Loucy (cell line): Measurements from ENCODE around the gene ELMO2.
A peak's percentile ranks its signal among the peaks of the same experiment; 100 is the strongest.

Experiments used
- H2AFZ ChIP-seq: fragments of 200-600 bp; sonication (generic); 2 replicates; pipeline ENCODE4 v1.6.0; 2016; ENCODE audit warnings: antibody characterized with exemption, mild to moderate bottlenecking, low read length, moderate library complexity
- H3F3A ChIP-seq: fragments of 200-600 bp; 2 replicates; pipeline ENCODE4 v1.6.0; 2016; ENCODE audit warnings: antibody characterized with exemption, low read depth, mild to moderate bottlenecking
- H3K27me3 ChIP-seq: fragments of 200-600 bp; sonication (generic); 2 replicates; pipeline ENCODE4 v1.6.1; 2014; ENCODE audit warnings: low read length, mild to moderate bottlenecking; ENCODE audit not compliant: insufficient read depth, poor library complexity, severe bottlenecking
- H3K36me3 ChIP-seq: fragments of 200-600 bp; sonication (generic); 2 replicates; pipeline ENCODE4 v1.6.1; 2016; ENCODE audit warnings: low read length; ENCODE audit not compliant: insufficient read depth
- H3K4me1 ChIP-seq: fragments of 200-600 bp; sonication (generic); 2 replicates; pipeline ENCODE4 v1.5.1; 2014; ENCODE audit warnings: low read length, mild to moderate bottlenecking; ENCODE audit not compliant: insufficient read depth, poor library complexity, severe bottlenecking
- H3K4me2 ChIP-seq: fragments of 200-600 bp; sonication (generic); 2 replicates; pipeline ENCODE4 v1.6.0; 2014; ENCODE audit warnings: antibody characterized with exemption, low read length, low read depth, mild to moderate bottlenecking; ENCODE audit not compliant: poor library complexity, severe bottlenecking
- H3K4me3 ChIP-seq: fragments of 200-600 bp; sonication (generic); 2 replicates; pipeline ENCODE4 v1.5.1; 2014; ENCODE audit warnings: low read length, mild to moderate bottlenecking, mixed read lengths; ENCODE audit not compliant: poor library complexity, severe bottlenecking
- H3K79me2 ChIP-seq: fragments of 200-600 bp; sonication (generic); 2 replicates; pipeline ENCODE4 v1.6.1; 2014; ENCODE audit warnings: low read length; ENCODE audit not compliant: insufficient read depth
- H3K9ac ChIP-seq: fragments of 200-600 bp; sonication (generic); 2 replicates; pipeline ENCODE4 v1.6.0; 2014; ENCODE audit warnings: mild to moderate bottlenecking, low read depth, low read length, moderate library complexity; ENCODE audit not compliant: poor library complexity, severe bottlenecking
- H3K9me2 ChIP-seq: fragments of 200-600 bp; sonication (generic); replicated peaks from 2 replicates; pipeline ENCODE4 v1.6.1; 2016; ENCODE audit warnings: low read depth, low read length, mixed read lengths
- H3K9me3 ChIP-seq: fragments of 200-600 bp; sonication (generic); 2 replicates; pipeline ENCODE4 v1.6.1; 2014; ENCODE audit warnings: mild to moderate bottlenecking, antibody characterized with exemption, low read length, low read depth; ENCODE audit not compliant: insufficient read depth
- H4K20me1 ChIP-seq: fragments of 200-600 bp; sonication (generic); 2 replicates; pipeline ENCODE4 v1.6.0; 2014; ENCODE audit warnings: antibody characterized with exemption, low read length, mild to moderate bottlenecking; ENCODE audit not compliant: insufficient read depth, poor library complexity, severe bottlenecking
- CTCF ChIP-seq: fragments of 200-600 bp; sonication (generic); conservative IDR thresholded peaks from 2 replicates; pipeline ENCODE4 v1.5.1; 2014; ENCODE audit warnings: mild to moderate bottlenecking, antibody characterized with exemption, low read length
- EZH2phosphoT487 ChIP-seq: fragments of 200-600 bp; IDR thresholded peaks from 2 replicates; pipeline ENCODE4 v1.6.1; 2018; ENCODE audit warnings: antibody characterized with exemption, mild to moderate bottlenecking, moderate library complexity, borderline replicate concordance

ELMO2 gene

DNA sequence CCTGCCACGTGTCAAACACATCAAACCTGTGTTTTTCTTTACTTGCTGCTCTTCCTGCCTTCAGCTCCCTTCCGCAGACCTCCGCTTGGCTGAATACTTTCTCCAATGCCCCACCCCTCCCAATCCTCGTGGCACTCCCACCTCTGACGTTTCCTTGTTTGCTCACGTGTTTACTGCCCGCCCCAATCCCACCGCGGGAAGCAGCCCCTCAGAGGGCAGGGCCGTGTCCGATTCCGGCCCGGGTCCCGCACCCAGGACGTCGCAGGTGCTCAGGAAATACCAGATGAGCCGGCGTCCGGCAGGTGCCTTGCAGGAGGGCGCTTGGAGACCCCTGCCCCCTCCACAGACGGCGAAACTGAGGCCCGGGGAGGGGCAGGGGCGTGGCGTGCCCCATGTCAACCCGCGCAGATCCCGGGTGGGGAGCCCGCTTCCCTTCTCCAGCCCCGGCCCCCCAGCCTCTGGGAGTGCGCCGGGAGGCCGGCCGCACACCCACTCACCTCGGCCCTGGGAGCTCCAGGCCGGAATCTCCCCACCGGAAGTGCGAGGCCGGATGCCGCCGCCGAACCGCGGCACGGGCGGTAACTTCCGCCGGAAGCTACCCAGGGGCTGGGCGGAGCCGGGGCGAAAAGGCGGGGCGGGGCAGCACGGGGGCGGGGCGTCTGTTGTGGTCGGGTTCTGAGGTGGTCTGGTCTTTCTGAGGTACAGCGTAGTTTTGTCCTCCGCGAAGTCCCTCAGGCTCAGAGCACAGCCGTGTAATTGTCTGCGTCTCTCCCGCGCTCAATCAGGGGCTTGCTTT lies 42.3 kb downstream of the ELMO2 start:
- TF ChIP-seq CTCF (no peak), EZH2phosphoT487 (no peak)
- Histone ChIP-seq H3K9me2 (no peaks in the 10 kb centered on the region), H2AFZ (peak overlapping the region; percentile 85)

GRCh38 chr20:46362921-46363867 lies 43.2 kb downstream of the ELMO2 start:
- peaks cover 29% of the 10 kb centered on the region; the same call in 1 of the 2 replicates for H3K36me3 ChIP-seq
- peaks cover 26% of the 10 kb centered on the region for H4K20me1 ChIP-seq
- H3K4me2 ChIP-seq, result peak overlapping the region; percentile 90
- peak overlapping the region; percentile 85; the same call in 1 of the 2 replicates for H2AFZ ChIP-seq
- no peaks in the 10 kb centered on the region for H3K9me2 ChIP-seq
- peaks cover 29% of the 10 kb centered on the region; the same call in 1 of the 2 replicates for H3K79me2 ChIP-seq
- peaks cover 38% of the 10 kb centered on the region for H3K4me1 ChIP-seq
- no peaks in the 10 kb centered on the region for H3K9me3 ChIP-seq
- H3K27me3 ChIP-seq, result no peaks in the 10 kb centered on the region
- peak overlapping the region; percentile 89 for H3K9ac ChIP-seq
- no peak for TF ChIP-seq EZH2phosphoT487
- TF ChIP-seq CTCF, result no peak
- no peaks in the 10 kb centered on the region for H3F3A ChIP-seq
- H3K4me3 ChIP-seq, result peak overlapping the region; percentile 85

More for the DNA sequence above, 42.3 kb downstream of the ELMO2 start:
- peaks cover 38% of the 10 kb centered on the region for H3K4me1 ChIP-seq
- H3F3A ChIP-seq, result no peaks in the 10 kb centered on the region
- H3K9ac ChIP-seq, result peak overlapping the region; percentile 89
- no peaks in the 10 kb centered on the region for H3K9me3 ChIP-seq
- H3K4me2 ChIP-seq, result peak overlapping the region; percentile 90
- H3K4me3 ChIP-seq, result peak overlapping the region; percentile 85
- H3K36me3 ChIP-seq, result peaks cover 38% of the 10 kb centered on the region; the same call in 1 of the 2 replicates
- H3K79me2 ChIP-seq, result peaks cover 29% of the 10 kb centered on the region; the same call in 1 of the 2 replicates
- H3K27me3 ChIP-seq, result no peaks in the 10 kb centered on the region
- peaks cover 26% of the 10 kb centered on the region for H4K20me1 ChIP-seq

- Histone ChIP-seq H4K20me1 (peaks cover 26% of the 10 kb centered on the region), H3K79me2 (peaks cover 29% of the 10 kb centered on the region; the same call in 1 of the 2 replicates), H3K9me3 (no peaks in the 10 kb centered on the region), H3K9ac (peak overlapping the region; percentile 27), H3K4me3 (peak overlapping the region; percentile 85), H3K4me1 (peaks cover 38% of the 10 kb centered on the region), H3K27me3 (no peaks in the 10 kb centered on the region), H3K4me2 (peak overlapping the region; percentile 90), H3K9me2 (no peaks in the 10 kb centered on the region), H3K36me3 (peaks cover 16% of the 10 kb centered on the region; the same call in 1 of the 2 replicates), H3F3A (no peaks in the 10 kb centered on the region), H2AFZ (no peak overlapping the region)
- TF ChIP-seq CTCF (no peak), EZH2phosphoT487 (no peak)
These were observed 44.6 kb downstream of the ELMO2 start for GRCh38 chr20:46361811-46362210.
